ENCODE results near the gene POSTN. TPM values are rescaled to one million over a fixed set of nuclear protein-coding genes. Genes with fewer than 3 reads are reported as not detected.
"Not testable (repeated sequence)": the region's sequence is repeated elsewhere in the genome, so short reads cannot be mapped to it uniquely, and the experiment has no call there.

Gene POSTN
- total RNA-seq, 1 experiment from 2014 or later = not detected

DNA sequence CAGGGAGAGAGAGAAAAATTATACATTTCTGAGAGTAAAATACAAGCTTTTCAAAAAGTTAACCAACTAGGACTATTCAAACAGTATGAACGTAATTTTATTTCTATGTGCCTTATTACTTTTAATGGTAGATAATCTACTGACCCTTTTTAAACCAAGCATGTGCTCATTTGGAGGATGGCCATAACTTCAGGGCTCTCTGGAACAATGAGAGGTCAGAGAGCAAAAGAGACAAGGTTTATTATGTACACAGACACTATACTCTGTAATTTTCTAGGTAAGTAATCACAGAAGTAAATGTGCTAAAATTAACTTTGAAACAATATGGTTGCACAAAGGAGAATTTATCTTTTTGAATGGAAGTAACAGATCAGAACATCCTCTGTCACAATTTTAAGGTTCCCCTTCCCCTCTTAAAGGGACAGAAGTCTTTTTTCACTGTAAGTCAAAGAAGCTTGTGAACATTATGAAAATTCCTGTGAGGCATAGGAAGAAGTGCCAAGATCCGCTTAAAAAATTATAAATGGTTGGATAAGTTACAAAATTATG, 1.0 kb downstream of the POSTN start:
- CTCF ChIA-PET = no interaction called here
- no peak overlapping the region for H3K27ac Mint-ChIP-seq (ENCODE audit: unreplicated experiment)

DNA sequence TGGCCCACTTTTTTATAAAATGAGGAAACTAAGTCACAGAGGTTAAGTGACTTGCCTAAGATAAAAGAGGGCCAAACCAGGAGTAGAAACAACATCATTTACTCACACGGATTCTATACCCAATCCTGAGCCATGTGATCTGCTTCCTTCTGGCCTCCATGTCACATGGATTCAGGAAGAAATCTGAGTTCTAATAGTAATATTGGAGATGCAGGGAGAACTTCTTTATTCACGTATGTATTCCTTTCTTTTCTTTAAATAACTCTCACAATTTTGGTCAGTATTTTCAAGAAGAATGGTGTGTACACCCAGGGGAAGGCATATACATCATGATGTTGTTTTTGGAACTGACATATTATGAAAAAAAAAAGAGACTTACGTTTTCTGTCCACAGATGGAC, 1.8 kb downstream of the POSTN start:
- H3K27me3 Mint-ChIP-seq (ENCODE audit: unreplicated experiment) = no peaks in the 10 kb centered on the region
- H3K4me1 Mint-ChIP-seq (ENCODE audit: low read depth, unreplicated experiment) = no peaks in the 10 kb centered on the region
- no TSS peak for BruUV-seq (replicated peaks)
- no peaks in the 10 kb centered on the region for H3K9me3 Mint-ChIP-seq (ENCODE audit: low read depth, unreplicated experiment)
- CTCF ChIA-PET = no interaction called here
- H3K4me3 Mint-ChIP-seq (ENCODE audit: low read depth, unreplicated experiment) = no peak overlapping the region
- no peaks in the 10 kb centered on the region for H3K36me3 Mint-ChIP-seq (ENCODE audit: insufficient read depth, unreplicated experiment)
- TF ChIP-seq CTCF (IDR thresholded peaks at IDR 0.05; ENCODE audit: unreplicated experiment) = no peak
- intact Hi-C loops (cut with micrococcal nuclease; ENCODE audit: unreplicated experiment) = no loop called here
- no peak for DNase-seq
- no peak overlapping the region for H3K27ac Mint-ChIP-seq (ENCODE audit: unreplicated experiment)

More for the DNA sequence above, 1.0 kb downstream of the POSTN start:
- Mint-ChIP-seq H3K36me3 (ENCODE audit: insufficient read depth, unreplicated experiment) (no peaks in the 10 kb centered on the region), H3K27me3 (ENCODE audit: unreplicated experiment) (no peaks in the 10 kb centered on the region), H3K9me3 (ENCODE audit: low read depth, unreplicated experiment) (no peaks in the 10 kb centered on the region), H3K4me3 (ENCODE audit: low read depth, unreplicated experiment) (no peak overlapping the region), H3K4me1 (ENCODE audit: low read depth, unreplicated experiment) (no peaks in the 10 kb centered on the region)
- no peak for TF ChIP-seq CTCF (IDR thresholded peaks at IDR 0.05; ENCODE audit: unreplicated experiment)
- BruUV-seq (replicated peaks) = no TSS peak
- no peak for DNase-seq
- intact Hi-C loops (cut with micrococcal nuclease; ENCODE audit: unreplicated experiment) = no loop called here

- TF ChIP-seq CTCF (IDR thresholded peaks at IDR 0.05; ENCODE audit: unreplicated experiment) = no peak
- no peak for DNase-seq
- Mint-ChIP-seq H3K27me3 (ENCODE audit: unreplicated experiment) (no peaks in the 10 kb centered on the region), H3K36me3 (ENCODE audit: insufficient read depth, unreplicated experiment) (no peaks in the 10 kb centered on the region), H3K4me1 (ENCODE audit: low read depth, unreplicated experiment) (no peaks in the 10 kb centered on the region), H3K4me3 (ENCODE audit: low read depth, unreplicated experiment) (no peak overlapping the region), H3K9me3 (ENCODE audit: low read depth, unreplicated experiment) (no peaks in the 10 kb centered on the region), H3K27ac (ENCODE audit: unreplicated experiment) (no peak overlapping the region)
- intact Hi-C loops (cut with micrococcal nuclease; ENCODE audit: unreplicated experiment) = no loop called here
- CTCF ChIA-PET = no interaction called here
- no TSS peak for BruUV-seq (replicated peaks)
Measured at GRCh38 chr13:37595162-37595561, 3.4 kb downstream of the POSTN start.

GRCh38 chr13:37594550-37594949, 4.0 kb downstream of the POSTN start:
- intact Hi-C loops (cut with micrococcal nuclease; ENCODE audit: unreplicated experiment) = no loop called here
- BruUV-seq (replicated peaks) = no TSS peak
- no peak for TF ChIP-seq CTCF (IDR thresholded peaks at IDR 0.05; ENCODE audit: unreplicated experiment)
- H3K4me3 Mint-ChIP-seq (ENCODE audit: low read depth, unreplicated experiment) = no peak overlapping the region
- DNase-seq = no peak
- no peak overlapping the region for H3K27ac Mint-ChIP-seq (ENCODE audit: unreplicated experiment)
- no peaks in the 10 kb centered on the region for H3K36me3 Mint-ChIP-seq (ENCODE audit: insufficient read depth, unreplicated experiment)
- no peaks in the 10 kb centered on the region for H3K27me3 Mint-ChIP-seq (ENCODE audit: unreplicated experiment)
- H3K9me3 Mint-ChIP-seq (ENCODE audit: low read depth, unreplicated experiment) = no peaks in the 10 kb centered on the region
- CTCF ChIA-PET = no interaction called here
- no peaks in the 10 kb centered on the region for H3K4me1 Mint-ChIP-seq (ENCODE audit: low read depth, unreplicated experiment)

DNA sequence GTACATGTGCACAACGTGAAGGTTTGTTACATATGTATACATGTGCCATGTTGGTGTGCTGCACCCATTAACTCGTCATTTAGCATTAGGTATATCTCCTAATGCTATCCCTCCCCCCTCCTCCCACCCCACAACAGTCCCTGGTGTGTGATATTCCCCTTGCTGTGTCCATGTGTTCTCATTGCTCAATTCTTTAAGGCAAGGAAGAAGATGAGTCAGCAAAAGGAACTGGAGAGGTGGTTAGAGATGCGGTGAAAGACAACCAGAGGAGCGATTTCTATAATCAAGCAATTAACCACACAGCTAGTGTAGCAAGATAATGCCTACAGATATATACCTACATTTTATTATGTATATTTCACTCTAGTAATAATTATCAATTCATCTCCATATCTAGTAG, 9.2 kb downstream of the POSTN start:
- BruUV-seq (replicated peaks); H3K9me3 Mint-ChIP-seq (ENCODE audit: low read depth, unreplicated experiment); H3K4me3 Mint-ChIP-seq (ENCODE audit: low read depth, unreplicated experiment); CTCF ChIA-PET; H3K36me3 Mint-ChIP-seq (ENCODE audit: insufficient read depth, unreplicated experiment); H3K27ac Mint-ChIP-seq (ENCODE audit: unreplicated experiment); H3K27me3 Mint-ChIP-seq (ENCODE audit: unreplicated experiment); DNase-seq; H3K4me1 Mint-ChIP-seq (ENCODE audit: low read depth, unreplicated experiment); intact Hi-C loops (cut with micrococcal nuclease; ENCODE audit: unreplicated experiment): not testable (repeated sequence)
